Measurements from ENCODE around the gene KIF2C. TPM values are rescaled to one million over a fixed set of nuclear protein-coding genes. Genes with fewer than 3 reads are reported as not detected.

Gene KIF2C
- total and polyA plus RNA-seq, 9 of the 15 experiments (the other 6 are each of a cell fraction or from before 2014, with no cell fraction given) = 84.9 to 226 (median 169) TPM

- no peak for TF ChIP-seq HDGF (IDR thresholded peaks at IDR 0.05)
- TF ChIP-seq GABPB1 (CRISPR knock-in tag; IDR thresholded peaks at IDR 0.05) = no peak
- peak; percentile 91 for TF ChIP-seq SPI1 (IDR thresholded peaks at IDR 0.05; ENCODE audit: borderline replicate concordance, low read depth, low read length)
- no peak for TF ChIP-seq TCF15 (CRISPR knock-in tag; IDR thresholded peaks at IDR 0.05)
- no peak for TF ChIP-seq ARID1B (IDR thresholded peaks at IDR 0.05)
- TF ChIP-seq ZNF217 (CRISPR knock-in tag; IDR thresholded peaks at IDR 0.05) = no peak
- TF ChIP-seq ARID4B (CRISPR knock-in tag; IDR thresholded peaks at IDR 0.05) = no peak
- TF ChIP-seq ZNF280B (CRISPR knock-in tag; IDR thresholded peaks at IDR 0.05) = no peak
- TF ChIP-seq RBM25 (IDR thresholded peaks at IDR 0.05; ENCODE audit: low read depth, low read length, severe bottlenecking) = peak; percentile 31
- peak; percentile 38; the same call in 1 of the 2 replicates for TF ChIP-seq BCOR (IDR thresholded peaks at IDR 0.05)
- no peak for TF ChIP-seq ZBTB11 (CRISPR knock-in tag; IDR thresholded peaks at IDR 0.05)
Observed at GRCh38 chr1:44723496-44724295, 15.9 kb upstream of the KIF2C start (continued).

All from K562 (cell line).